GOT3 (cell line): ENCODE results near the gene CACNA1D.

Experiments
- DNase-seq: peaks from one replicate; lab custom pipeline; 2025; ENCODE audit warnings: mixed read lengths; lab: John Stamatoyannopoulos, UW

The CACNA1D gene

DNA sequence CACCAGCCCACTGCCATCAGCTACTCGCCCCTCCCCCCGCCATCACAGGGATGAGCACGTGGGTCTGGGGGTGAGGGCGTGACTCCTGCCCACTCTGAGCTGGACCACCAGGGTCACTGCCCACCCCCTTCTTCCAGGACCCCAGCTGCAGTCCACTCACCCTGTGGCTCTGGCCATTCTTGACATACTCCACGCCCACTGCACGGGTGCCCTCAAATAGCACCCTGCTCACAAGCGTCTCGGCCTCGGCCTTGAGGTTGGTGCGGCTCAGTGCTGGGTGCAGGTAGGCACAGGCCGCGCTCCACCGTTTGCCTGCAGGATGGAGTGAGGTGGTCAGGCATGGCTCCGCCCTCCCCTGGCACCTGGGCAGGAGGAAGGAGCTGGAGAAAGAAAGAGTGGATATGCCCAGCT is 327.9 kb downstream of the CACNA1D start:
- DNase-seq: no peak

DNA sequence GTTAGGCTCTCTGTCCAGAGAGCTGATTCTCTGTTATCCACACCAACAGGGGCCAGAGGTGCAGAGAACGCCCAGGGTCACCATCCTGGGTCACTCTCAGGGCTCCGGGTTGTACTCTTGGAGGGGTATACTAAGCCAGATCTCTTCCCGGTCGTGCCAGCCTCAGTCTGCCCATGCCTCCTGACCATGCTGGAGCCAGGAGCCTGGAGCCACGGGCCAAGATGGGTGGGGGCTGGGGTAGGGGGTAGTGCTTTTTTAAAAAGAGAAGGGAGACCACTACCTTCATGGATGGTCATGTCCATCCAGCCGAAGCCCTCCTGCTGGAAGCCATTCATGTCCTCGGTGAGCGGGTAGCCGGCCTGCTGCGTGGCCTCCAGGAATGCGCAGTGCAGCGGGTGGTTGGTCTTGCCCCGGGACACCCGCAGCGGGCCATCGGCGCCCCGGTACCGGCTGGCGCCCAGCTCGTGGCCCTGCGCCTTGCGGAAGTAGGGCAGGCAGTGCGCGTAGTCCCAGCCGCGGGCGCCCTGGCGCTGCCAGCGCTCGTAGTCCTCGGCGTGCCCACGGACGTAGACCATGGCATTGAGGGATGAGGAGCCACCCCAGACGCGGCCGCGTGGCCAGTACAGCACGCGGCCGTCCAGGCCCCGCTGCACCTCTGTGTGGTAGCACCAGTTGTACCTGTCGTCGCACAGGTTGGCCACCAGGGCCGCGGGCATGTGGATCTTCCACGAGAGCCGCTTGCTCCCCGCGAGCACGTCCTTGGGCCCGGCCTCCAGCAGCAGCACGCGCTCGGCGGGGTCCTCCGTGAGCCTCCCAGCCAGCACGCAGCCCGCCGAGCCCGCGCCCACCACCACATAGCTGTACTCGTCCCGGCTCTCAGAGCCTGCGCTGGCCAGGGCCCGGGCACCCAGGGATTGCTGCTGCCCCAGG is 328.9 kb downstream of the CACNA1D start:
- no peak for DNase-seq

DNA sequence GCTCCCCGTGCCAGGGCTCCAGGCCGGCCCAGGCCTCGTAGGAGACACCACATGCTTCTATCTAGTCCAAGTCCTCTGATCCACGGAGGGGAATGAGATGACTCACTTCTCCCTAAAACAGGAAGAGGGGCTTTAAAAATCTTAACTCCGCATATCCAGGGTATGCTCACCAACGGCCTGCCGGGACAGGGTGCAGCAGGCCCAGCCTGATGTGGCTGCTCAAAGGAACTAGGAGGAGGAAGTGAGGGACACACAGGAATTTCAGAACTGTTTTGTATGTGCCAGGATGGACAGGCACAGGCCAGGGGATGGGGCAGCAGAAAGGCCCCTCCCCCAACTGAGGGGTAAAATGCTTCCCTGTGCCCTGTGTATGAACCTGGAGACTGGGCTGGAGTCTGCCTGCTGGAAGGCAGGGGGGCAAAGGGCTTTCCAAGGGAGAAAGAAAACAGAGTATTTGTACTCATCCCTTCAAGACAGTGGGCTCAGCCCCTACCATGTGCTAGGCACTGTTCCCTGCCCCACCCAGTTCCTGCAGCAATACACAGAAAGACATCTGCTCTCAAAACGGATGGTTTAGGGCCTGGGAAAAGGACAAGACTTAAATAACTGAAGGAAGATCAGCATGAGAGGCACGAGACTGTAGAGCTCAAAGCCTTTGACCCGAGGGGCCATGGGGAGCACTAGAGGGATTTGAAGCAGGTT is 329.7 kb downstream of the CACNA1D start:
- no peak for DNase-seq

DNA sequence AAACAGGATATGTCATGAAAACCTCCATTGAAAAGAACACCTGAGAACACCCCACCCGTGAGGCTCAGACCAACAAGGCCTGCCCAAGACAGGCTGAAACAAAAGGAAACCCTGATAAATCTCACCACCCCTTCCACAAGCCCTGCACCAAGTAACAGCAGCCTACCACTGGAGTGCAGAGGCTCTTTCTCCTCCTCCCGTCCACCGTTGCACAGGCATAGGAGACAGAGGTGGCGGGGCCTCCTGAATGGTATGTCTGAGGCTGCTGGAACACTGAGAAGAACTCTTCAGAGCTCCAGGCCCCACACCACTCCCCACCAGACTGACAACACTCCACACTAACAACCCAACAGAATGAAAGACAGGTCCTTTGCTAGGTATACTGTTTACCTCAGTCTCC is 330.4 kb downstream of the CACNA1D start:
- no peak for DNase-seq

DNA sequence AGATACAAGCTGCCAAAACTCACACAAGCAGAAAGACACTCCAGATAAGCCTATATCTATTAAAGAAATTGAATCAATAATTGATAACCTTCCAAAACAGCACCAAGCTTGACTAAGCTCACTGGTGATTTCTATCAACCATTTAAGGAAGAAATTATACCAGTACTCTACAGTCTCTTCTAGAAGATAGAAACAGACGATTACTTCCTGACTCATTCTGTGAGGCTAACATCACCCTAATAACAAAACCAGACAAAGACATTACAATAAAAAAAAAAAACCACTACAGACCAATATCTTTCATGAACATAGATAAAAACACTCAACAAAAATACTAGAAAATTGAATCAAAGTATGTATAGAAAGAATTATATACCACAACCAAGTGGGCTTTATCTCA is 331.6 kb downstream of the CACNA1D start:
- no peak for DNase-seq

DNA sequence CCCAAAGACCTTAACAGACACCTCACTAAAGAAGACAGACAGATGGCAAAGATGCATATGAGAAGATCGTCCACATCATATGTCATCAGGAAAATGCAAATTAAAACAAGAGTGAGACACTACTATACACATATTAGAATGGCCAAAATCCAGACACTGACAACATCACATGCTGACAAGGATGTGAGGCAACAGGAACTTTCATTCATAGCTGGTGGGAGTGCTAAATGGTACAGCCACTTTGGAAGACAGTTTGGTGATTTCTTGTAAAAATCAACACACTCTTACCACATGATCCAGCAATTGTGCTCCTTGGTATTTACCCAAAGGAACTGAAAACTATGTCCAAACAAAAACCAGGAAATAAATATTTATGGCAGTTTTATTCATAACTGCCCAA is 334.2 kb downstream of the CACNA1D start:
- no peak for DNase-seq

DNA sequence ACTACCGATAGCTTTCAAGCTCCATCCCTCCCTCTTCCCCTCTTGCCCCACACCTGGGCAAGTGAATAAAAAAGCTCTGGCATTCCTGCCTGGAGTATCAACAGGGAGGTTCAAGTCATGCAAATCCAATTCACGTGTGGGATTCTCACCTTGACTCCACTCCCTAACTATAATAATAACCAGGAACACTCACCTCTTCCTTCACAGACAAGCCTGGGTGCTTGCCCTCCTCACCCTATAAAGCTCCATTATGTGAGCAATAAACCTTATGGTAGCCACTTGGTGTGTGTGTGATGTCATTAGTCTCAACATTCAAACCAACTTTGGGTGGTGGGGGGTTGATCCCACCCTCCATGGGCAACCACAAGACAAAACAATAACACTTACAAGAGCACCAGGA is 335.2 kb downstream of the CACNA1D start:
- no peak for DNase-seq

DNA sequence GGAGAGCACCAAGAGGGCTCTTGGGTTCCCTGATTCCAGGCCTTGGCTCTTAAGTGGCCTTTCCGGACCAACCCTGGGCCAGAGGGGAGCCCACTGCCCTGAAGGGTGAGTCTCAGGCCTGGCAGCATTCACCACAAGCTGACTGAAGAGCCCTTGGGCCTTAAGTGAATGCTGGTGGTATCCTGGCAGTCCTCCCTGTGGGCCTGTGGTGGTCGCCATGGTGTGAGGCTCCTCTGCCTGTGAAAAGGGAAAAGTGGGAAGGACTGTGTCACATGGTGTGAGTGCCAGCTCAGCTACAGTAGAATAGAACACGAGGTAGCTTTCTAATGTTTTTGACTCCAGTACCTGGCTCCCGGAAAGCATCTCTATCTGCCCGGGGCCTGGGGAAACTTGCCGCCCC is 336.5 kb downstream of the CACNA1D start:
- no peak for DNase-seq

DNA sequence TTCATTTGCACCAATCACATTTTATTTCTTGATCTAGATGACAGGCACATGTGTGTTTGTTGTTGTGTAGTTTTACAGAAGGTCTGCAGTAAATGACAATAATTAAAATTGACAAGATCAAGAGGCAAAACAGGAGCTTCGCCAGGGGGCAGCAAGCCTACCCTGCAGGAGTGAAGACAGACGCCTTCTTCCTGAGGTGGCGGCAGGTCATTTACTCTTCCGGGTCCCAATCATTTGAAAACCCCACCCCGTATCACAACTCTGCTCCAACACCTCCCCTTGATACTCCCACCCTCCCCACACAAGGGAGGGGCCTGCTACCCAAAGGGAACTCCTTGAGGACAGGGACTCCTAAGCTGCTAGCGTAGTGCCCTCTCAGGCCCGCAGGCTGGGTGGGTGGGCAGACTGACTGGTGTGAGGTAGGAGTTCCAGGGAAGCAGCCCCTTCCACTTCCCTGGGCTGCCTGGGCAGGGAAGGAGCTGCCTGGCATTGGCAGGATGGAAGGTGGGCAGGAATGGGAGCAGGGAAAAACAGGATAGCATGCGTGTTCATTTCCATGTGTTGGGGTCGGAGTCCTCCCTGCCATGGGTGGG is 338.7 kb downstream of the CACNA1D start:
- no peak for DNase-seq

DNA sequence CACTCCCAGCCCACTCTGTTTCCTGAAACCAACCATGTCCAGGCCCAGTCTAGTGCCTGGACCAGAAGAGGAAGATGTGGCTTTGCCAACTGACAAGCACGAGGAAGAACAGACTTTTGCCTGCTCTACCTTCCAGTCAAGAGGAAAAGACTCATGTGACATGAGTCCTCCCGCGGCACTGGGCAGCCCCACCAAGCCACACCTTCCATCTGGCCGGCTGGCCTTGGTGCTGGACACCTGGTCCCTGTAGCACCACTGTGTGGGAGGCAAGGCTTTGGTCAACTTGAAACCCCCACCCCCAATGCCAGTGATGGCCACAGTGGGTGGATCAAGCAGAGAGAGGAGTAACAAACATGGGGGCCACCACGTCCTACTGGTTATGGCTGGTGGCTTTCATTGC is 339.3 kb downstream of the CACNA1D start:
- no peak for DNase-seq

DNA sequence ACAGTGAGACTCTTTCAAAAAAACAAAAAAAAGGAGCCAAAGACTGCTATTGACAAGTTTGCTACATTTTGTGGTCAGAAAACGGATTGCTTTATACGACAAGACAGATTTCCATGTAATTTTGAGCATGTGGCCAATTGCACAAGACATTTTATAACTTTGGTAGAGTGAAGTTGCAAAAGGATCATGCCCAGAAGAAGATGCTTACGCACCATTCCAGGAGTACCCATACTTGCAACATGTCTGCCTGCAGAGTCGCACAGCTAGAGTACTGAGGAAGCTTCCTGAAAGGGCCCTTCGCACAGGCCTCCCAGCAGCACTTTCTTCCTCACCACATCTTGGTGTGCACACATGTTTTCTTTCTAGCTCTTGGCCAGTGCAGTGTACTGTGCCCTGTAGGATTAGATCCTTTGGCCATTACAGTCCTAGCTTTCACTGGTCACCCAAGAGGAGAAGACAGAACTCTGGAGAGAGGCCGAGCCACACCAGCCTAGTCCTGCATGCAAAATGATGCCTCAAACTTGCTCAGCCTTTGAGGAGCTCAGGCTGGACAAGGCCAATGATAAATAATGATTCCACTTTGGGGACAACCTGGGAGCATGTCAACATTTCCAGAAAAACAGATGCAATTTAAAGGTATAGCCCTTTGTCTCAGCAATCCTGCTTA is 340.2 kb downstream of the CACNA1D start:
- no peak for DNase-seq

DNA sequence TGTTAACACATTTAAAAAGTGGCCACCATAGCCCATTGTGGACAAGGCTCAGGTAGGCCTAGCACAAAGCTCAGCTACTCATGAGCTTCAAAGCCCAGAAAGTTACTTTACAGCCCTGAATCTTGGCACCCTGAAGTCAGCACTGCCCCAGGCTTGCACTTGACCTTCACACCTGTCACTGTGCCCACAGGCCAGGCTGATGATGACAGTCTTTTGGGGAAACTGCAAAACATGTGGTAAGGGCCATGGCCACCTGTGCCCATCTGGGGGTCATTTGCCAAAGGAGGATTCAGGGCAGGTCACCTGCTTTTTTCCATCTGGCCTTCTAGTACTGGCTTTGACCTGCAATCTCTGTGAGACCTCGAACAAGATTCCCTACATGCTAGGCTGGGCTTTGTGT is 340.8 kb downstream of the CACNA1D start:
- no peak for DNase-seq

DNA sequence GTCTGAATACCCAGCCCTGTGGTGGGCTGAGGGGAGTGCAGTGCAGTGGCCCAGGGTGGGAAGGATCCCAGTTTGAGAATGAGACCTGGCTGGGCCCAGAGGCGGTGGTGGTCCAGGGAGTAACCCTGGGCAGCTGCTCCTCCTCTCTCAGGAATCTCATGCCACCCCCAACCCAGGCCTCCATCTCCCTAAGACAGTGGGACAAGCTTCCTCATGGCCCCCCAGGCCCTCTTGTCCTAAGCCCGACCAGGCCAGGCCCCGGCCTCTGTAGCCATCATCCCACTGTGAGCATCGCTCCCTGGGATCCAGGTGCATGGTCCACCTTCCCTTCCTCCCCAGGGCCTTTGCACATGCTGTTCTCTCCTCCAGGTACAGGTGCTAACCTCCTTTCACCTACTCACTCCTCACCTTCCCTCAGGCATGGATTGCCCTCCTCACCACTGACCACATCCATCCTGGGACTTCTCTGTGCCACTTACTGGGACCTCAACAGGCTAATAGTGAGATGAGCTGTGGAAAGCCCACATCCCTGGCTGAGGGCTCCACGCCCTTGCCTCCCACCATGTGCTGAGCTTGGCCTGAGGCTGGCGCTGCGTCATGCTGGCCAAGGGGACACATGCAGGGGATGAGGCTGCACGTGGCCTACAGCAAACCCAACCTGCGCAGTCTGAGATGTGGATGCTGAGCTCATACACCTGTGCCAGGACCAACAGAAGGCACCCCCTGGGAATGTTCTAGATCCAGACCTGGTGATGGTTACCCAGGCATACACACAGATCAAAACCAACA is 341.9 kb downstream of the CACNA1D start:
- DNase-seq: no peak

DNA sequence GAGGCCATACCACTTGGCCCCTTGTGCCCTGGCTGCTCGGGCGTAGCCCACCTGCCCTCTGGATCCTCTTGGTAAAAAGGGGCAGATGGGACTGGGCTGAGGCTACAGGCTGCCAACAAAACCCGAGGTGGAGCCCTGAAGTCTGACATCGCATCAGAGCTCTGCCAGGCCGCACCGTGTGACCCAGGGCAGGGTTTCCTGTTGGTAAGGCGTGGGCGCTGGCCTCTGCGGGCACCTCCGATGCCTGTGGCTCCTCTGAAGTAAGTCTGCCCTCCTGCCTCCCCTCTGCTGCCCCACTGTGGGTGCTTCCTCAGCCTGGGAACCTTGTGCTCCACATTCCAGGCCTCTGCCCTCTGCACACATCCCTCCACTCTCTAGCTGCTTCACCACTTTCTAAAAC is 342.9 kb downstream of the CACNA1D start:
- DNase-seq: no peak

DNA sequence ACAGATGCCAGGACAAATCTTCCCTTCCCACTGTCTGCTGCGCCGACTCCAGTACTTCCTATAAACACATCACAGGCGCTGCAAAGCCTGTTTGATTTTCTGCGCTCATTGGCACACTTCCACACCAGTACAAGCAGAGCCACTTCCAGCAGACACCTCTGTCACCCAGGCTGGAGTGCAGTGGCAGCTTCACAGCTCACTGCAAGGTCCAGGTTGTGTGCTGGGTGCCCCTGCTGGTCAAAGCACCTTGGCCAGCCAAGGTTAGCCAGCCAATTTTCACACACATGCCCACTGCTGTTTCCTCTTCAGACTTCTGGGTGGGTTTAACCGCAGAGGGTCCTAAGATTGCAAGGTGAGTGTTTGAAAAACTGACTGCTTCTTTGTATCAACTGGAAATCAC is 346.9 kb downstream of the CACNA1D start:
- no peak for DNase-seq

DNA sequence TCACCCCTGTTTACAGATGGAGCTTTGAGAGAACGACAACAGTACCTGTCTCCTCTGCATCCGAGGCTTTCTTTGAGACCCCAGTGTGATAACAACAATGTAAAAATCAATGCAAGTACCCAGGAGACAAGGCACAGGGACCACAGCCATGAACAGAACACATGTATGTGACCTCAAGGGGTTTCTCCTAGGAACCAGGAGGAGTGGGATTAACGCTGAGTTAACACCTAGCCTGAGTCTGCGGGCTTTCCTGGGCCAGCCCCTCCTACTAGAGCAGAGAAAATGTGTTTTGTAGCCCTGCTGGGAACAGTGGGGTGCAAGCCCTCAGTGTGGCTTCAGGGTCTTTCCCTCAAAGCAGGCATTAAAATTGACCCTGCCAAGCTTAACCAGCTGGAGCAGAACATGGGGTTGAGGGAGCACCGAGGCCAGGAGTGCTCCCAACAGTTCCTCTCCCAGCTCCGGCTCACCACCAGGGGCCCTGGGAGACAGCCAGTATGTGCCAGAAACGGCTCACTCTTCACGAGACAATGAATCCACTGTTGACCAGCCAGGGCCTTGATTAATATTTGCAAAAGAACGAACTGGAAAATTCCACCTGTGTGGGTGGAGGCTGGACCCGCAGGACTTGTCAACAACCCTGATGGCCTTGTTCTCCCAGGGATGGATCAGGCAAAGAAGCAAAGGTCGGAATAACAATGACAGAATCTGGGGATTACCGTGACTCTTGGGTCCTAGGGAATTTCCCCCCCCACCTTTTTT is 348.2 kb downstream of the CACNA1D start:
- DNase-seq: no peak

DNA sequence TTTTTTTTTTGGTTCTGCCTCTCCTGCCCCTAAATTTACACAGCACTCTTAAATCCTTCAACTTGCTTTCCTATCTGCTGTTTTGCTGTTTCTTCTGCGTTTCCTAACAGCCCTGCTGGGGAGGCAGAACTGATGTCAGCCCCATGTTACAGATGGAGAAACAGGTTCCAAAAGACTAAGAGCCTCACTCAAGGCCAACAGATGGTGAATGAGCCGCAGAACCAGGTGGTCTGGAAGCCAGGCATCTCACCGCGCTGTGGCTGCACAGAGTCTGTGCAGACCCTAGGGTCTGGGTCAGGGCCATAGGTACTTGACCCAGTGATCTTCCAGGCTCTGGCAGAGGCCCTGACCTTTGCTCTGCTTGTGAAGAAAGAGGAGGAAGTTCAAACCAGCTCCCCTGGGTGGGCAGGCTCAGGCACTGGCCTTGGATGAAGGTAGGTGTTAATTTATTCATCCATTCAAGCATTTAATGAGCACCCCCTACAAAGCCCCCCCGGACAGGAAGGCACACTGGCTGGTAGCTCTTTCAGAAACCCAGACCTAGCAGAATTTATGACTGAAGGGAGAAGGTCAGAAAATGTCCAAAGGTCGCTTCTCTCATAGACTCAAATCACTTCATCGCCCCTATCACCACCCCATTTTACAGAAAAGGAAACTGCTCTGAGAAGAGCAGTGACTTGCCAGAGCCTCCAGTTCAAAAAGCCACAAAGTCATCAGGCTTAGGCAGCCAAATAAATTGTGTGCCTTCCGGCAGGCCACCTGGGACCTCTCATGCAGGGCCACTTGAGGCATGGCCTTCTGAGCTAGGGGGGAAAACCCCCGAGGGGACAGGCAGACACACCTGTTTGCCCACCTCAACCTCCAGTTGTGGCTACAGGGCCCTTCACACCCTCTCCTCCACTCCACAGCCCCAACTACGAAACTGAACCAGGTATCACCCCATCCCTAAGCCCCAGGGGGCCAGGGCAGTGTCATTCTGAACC is 349.1 kb downstream of the CACNA1D start:
- DNase-seq: no peak

DNA sequence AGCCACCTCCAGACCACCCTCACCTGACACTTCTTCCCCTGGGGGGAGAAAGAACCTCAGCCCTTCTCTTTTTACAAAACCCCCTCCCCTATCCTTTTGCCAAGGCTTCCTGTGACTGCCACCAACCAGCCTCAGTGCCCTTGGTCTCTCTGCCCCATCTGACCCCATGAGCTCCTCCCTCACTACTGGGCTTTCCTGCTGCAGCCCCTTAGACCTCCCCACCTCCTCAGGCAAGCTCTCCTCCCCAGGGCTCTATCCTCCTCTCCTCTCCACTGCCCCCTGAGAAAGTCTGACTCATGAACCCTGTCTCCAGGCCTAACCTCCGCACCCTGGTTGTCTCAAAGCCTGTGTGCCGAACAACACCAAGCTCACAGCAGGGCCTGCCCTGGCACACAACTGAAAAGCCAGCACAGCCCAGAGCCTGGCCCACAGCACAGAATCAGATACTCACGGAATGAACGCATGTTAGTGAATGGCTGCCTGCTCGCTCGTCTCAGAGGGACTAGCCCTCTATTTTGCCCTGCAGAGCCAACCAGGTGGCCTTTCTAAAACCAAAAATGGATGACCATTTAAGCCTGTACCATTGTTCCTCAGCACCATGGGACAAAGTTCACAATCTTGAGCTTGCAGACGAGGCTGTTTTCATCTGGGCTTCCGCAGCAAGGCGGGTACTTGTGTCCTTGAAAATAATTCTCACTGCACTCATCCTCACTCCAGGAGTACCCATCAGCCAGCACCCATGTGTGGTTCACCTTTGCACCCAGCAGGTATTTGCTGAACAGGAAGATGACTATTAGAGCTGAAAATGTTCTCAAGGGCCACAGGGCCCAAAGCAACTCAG is 350.1 kb downstream of the CACNA1D start:
- DNase-seq: no peak
